Neuron (in vitro differentiated cells): Measurements from ENCODE around the gene GOLGA8B.
"Not testable (repeated sequence)": the region's sequence is repeated elsewhere in the genome, so short reads cannot be mapped to it uniquely, and the experiment has no call there.

Experiments
- H2AFZ ChIP-seq: one replicate; pipeline ENCODE4 v1.6.1; 2013; ENCODE audit warnings: low read depth, mild to moderate bottlenecking, inconsistent platforms, low read length, moderate library complexity
- H3K27me3 ChIP-seq: one replicate; pipeline ENCODE4 v1.6.1; 2013; ENCODE audit warnings: low read length; ENCODE audit not compliant: insufficient read depth
- H3K36me3 ChIP-seq: one replicate; pipeline ENCODE4 v1.6.1; 2013; ENCODE audit warnings: low read length; ENCODE audit not compliant: insufficient read depth
- H3K4me1 ChIP-seq: one replicate; pipeline ENCODE4 v1.6.1; 2013; ENCODE audit warnings: low read length; ENCODE audit not compliant: insufficient read depth
- H3K4me3 ChIP-seq: 2 replicates; pipeline ENCODE4 v1.5.1; 2013; ENCODE audit warnings: mild to moderate bottlenecking, low read length, moderate library complexity
- H3K9me3 ChIP-seq: one replicate; pipeline ENCODE4 v1.6.1; 2013; ENCODE audit warnings: low read length

The GOLGA8B gene

DNA sequence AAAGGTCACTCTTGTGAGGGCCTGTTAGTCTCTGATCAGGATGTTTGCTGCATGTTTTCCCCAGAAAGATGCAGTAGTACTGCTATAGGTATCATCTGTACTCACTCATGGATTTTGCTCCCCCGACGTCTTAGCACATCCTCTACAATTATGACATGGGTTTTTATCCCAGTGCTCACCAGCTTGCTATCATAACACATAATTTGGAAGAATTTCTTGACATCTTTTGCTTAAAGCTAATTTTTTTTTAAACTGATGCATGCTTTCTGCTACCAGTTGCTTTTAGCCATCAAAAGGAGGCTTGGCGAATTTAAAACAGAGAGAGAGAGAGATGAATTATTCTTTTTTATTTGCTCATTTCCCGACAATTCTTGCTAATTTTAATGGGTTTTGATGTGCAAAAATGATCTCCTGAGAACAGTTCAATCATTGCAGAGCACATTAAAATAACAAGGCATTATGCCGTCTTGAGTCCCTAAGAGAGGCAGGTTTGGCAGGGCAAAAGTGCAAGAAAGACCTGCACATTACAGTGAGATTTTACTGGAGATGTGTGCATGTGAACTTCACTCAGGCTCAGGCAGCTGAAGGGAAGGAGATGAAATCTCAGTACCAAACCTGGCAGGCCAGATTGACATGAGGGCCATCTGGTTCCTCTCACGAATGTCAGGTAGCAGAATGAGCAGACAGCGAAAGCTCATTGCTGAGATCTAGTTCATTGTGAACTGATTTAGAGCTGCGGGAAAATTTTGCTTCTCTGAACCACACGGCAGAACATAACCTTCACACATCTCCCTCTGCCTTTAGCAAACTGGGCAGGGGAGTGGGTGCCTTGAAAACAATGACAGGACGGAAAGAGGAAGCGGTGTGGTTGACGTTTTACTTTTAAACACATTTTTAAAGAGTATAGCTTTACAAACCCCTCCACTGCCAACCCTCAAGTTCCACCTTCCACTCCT, 25.9 kb upstream of the GOLGA8B start:
- Histone ChIP-seq H2AFZ (no peak overlapping the region), H3K9me3 (no peaks in the 10 kb centered on the region), H3K36me3 (no peaks in the 10 kb centered on the region), H3K27me3 (peaks cover 29% of the 10 kb centered on the region), H3K4me1 (no peaks in the 10 kb centered on the region), H3K4me3 (no peak overlapping the region)

DNA sequence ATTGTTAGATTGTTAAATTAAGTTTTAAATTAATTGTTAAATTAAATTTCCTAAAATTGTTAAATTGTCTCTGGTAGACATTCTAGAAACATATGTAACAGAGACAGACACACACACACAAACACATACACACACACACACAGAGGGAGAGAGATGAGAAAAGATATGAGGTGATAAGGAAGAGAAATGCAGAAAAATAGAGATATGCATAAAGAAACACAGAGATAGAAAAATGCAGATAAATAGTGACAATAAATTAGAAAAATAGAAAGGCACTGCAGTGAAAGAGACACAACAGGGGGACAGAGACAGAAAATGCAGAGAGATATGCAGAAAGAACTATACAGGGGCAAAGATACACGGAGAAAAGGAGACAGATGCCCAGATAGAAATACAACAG, 25.1 kb upstream of the GOLGA8B start:
- Histone ChIP-seq H3K9me3 (no peaks in the 10 kb centered on the region), H3K4me1 (no peaks in the 10 kb centered on the region), H3K4me3 (no peak overlapping the region), H3K27me3 (peaks cover 26% of the 10 kb centered on the region), H3K36me3 (no peaks in the 10 kb centered on the region), H2AFZ (no peak overlapping the region)

DNA sequence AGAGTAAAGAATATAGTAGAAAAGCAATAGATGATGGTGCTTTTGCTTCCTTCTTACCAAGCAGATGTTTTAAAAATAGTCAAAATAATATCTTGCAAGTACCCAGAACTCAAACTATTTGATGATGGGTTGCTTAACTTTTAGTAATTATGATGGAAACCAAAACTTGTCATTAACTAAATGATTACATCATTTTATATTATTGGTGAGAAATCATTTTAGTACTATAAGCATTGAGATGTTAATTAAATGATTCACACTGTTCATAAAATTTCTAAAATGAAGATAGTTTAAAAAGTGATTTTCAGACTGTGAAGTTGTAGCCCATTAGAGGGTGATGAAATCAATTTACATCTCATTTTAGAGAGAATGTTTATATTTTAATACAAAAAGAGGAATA, 24.4 kb upstream of the GOLGA8B start:
- H3K27me3 ChIP-seq, result peaks cover 20% of the 10 kb centered on the region
- no peaks in the 10 kb centered on the region for H3K4me1 ChIP-seq
- H3K4me3 ChIP-seq, result no peak overlapping the region
- no peaks in the 10 kb centered on the region for H3K9me3 ChIP-seq
- H2AFZ ChIP-seq, result no peak overlapping the region
- H3K36me3 ChIP-seq, result no peaks in the 10 kb centered on the region

DNA sequence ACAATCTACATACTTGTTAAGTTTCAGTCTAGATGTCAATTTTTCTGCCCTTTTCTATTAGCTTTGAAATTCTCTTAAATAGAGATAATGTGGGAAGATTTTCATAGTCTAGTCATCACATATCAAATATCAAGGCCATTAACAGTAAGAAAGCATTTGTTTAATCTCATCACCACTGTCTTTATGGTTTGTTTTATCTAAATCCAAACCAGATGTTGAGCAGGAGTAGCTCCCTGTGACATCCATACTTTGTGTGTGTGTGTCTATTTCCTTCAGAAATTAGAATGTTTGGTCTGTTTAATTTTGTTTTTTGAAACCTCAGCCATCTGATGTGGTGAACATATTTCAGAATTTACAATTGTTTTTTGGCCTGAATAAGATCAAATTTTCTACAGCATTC, 23.1 kb upstream of the GOLGA8B start:
- Histone ChIP-seq H2AFZ (no peak overlapping the region), H3K9me3 (no peaks in the 10 kb centered on the region), H3K27me3 (peaks cover 19% of the 10 kb centered on the region), H3K4me1 (no peaks in the 10 kb centered on the region), H3K4me3 (no peak overlapping the region), H3K36me3 (no peaks in the 10 kb centered on the region)

DNA sequence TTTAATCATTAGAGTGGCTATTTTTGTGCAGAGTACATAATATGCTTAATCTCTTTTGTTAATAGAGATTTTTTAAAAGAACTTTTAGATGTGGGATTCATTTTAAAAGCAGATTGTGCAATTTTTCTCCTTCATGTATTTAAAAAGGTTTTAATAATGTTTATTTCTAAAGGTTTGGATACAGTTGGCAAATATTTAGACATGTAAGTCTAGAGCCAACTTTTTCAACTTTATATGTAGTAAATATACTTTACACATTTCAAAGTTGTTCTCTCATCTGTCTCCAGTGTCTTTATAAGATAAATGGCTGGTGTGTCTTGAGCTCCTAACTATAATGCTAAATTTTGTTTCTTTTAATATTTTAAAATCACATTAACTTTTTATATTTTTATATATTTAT, 22.7 kb upstream of the GOLGA8B start:
- no peaks in the 10 kb centered on the region for H3K4me1 ChIP-seq
- H3K9me3 ChIP-seq, result no peaks in the 10 kb centered on the region
- no peaks in the 10 kb centered on the region for H3K36me3 ChIP-seq
- H3K4me3 ChIP-seq, result no peak overlapping the region
- peaks cover 16% of the 10 kb centered on the region for H3K27me3 ChIP-seq
- no peak overlapping the region for H2AFZ ChIP-seq

DNA sequence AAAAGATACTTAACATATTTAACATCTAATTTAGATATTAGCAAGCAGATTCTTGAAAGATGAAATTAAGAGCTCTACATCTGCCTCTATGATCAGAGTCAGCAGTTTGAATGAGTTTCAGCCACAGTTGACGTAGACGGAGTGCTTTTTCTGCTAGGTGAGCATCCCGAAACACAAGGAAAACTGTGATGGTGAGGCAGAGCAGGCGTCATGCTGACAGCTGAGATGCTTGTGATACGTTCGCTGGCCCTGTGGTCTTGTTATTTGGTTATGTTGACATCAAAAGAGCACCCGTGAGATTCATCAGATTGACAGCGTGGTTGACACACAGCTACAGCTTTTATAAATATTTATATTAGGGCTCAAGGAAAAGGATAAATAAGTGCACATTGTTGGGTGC, 19.6 kb upstream of the GOLGA8B start:
- H3K4me3 ChIP-seq, result no peak overlapping the region
- H3K9me3 ChIP-seq, result no peaks in the 10 kb centered on the region
- H3K36me3 ChIP-seq, result no peaks in the 10 kb centered on the region
- H2AFZ ChIP-seq, result no peak overlapping the region
- H3K4me1 ChIP-seq, result no peaks in the 10 kb centered on the region
- H3K27me3 ChIP-seq, result peaks cover 8% of the 10 kb centered on the region

DNA sequence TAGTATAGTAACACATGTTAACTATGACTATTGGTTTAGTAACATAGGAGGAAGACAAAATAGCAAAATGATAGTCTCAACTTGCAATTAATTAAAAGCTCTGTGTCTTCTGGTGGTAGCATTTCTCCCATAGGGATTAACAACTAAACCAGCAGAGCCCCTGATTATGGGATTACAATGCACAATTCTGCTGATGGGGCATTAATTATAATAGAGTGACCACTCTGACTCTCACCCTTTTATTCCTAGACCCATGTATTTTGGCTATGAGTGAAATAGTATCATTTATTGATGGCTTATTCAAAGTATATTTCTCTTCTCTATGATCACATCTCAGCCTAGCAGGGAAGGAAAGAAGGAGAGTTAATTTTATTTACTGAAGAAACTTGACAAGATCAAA, 17.5 kb upstream of the GOLGA8B start:
- no peaks in the 10 kb centered on the region for H3K36me3 ChIP-seq
- no peaks in the 10 kb centered on the region for H3K9me3 ChIP-seq
- H3K4me1 ChIP-seq, result no peaks in the 10 kb centered on the region
- no peak overlapping the region for H2AFZ ChIP-seq
- no peak overlapping the region for H3K4me3 ChIP-seq
- H3K27me3 ChIP-seq, result peaks cover 2% of the 10 kb centered on the region

DNA sequence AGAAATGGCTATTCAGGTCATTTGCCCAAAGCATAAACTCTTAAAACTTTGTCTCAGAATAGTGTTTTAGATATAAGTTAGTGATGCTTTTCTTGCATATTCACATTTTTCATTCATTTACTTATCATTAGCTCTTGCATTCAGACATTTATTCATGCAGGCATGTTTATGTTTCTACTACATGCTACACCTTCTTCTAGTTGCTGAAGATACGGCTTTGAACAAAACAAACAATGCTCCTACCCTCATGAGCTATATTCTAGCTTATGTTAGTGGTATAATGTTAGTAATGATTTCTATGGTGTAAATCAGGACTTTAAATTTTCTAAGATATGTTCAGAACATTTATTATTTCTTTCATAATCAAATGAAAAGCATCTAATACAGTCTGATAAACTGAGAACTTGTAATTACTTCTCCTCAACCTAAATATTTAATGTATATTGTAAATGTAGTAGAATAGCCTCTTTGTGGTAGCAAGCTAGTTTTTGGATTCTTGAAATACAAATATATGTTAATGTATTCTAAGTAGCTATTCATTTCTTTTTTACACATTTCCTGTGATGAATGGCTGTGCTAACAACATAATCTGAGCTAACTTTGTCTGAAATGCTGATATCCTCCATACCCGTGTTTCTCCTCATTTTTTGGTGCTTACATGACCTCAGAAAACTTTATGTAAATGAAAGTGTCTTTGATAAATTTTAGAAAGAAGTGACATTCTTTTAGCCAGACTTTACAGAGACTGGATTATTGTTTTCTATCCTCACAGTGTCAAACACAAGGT, 15.5 kb upstream of the GOLGA8B start:
- Histone ChIP-seq H3K4me1 (no peaks in the 10 kb centered on the region), H3K4me3 (no peak overlapping the region), H3K9me3 (no peaks in the 10 kb centered on the region), H2AFZ (no peak overlapping the region), H3K27me3 (no peaks in the 10 kb centered on the region), H3K36me3 (no peaks in the 10 kb centered on the region)

DNA sequence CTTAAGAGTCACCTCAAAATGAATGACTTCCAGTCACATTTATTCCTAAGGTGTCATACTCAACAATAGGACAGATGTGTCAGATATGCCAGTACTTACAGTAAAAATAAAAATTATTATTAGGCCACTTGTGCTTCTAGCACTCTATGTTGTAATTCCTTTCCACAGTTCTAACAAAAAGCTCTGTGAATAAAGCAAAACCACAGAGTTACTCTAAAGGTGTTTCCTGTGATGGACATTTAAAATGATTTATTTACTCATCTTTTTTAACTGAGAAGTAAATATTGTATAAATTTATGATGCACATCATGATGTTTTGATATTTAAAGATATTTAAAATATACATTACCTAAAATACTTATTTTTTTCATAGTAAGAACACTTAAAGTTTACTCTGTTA, 13.9 kb upstream of the GOLGA8B start:
- Histone ChIP-seq H3K9me3 (no peaks in the 10 kb centered on the region), H3K4me3 (no peak overlapping the region), H3K27me3 (no peaks in the 10 kb centered on the region), H3K36me3 (no peaks in the 10 kb centered on the region), H2AFZ (no peak overlapping the region), H3K4me1 (no peaks in the 10 kb centered on the region)

DNA sequence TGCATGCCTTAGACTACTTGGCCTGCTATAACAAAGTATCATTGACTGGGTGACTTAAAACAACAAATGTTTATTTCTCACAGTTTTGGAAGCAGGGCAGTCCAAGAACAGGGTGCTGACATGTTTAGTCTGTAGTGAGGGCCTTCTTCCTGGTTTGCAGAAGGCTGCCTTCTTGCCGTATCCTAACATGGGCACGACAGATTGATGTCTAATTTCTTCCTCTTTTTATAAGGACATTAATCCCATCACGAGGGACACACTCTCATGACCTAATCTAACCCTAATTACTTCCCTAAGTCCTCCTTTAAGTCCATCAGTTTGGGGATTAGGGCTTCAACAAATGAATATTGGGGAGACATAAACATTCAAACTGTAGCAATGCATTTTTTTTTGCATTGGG, 10.9 kb upstream of the GOLGA8B start:
- no peaks in the 10 kb centered on the region for H3K9me3 ChIP-seq
- H3K27me3 ChIP-seq, result no peaks in the 10 kb centered on the region
- H3K4me3 ChIP-seq, result no peak overlapping the region
- no peak overlapping the region for H2AFZ ChIP-seq
- no peaks in the 10 kb centered on the region for H3K36me3 ChIP-seq
- peaks cover 4% of the 10 kb centered on the region for H3K4me1 ChIP-seq

DNA sequence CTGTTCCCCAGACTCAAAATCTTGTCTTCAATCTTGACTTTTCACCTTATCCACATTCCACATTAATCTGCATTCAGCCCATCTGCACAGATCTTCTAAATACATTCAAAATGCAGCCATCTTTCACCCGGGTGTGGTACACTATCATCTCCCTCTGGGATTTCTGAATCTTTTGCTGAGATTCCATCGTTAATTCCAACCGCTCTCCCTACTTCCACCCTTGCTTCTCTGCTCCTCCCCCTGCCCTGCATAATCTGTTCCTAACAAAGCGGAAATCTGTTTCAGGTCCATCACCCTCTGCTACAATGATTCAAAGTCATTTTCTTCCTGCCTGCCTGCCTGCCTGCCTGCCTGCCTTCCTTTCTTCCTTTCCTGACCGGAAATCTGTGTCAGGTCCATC, 7.9 kb upstream of the GOLGA8B start:
- Histone ChIP-seq H3K36me3 (no peaks in the 10 kb centered on the region), H2AFZ (peak overlapping the region; percentile 32), H3K4me1 (peaks cover 4% of the 10 kb centered on the region), H3K4me3 (no peak overlapping the region), H3K9me3 (no peaks in the 10 kb centered on the region), H3K27me3 (no peaks in the 10 kb centered on the region)

DNA sequence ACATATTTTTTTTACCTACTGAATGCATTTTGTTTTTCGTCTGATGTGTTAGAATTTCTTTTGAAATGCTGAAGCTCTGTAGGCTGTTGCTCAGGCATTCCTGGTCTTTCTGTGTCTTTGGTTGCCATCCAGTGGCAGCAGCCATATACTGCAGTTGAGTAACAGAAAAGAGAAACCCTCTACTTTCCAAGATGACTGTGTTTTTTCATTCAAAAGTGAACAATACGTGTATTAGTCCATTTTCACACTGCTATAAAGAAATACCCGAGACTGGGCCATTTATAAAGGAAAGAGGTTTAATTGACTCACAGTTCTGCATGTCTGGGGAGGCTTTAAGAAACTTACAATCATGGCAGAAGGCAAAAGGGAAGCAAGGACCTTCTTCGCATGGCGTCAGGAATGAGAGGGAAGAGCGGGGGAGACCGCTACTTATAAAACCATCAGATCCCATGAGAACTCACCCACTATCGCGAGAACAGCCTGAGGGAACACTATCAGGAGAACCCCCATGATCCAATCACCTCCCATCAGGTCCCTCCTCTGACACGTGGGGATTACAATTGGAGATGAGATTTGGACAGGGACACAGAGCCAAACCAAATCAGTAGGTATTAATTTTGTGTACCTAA, 4.7 kb upstream of the GOLGA8B start:
- H3K27me3 ChIP-seq, result no peaks in the 10 kb centered on the region
- peak overlapping the region; percentile 82 for H2AFZ ChIP-seq
- peak overlapping the region; percentile 34 for H3K4me3 ChIP-seq
- H3K4me1 ChIP-seq, result peaks cover 8% of the 10 kb centered on the region
- H3K9me3 ChIP-seq, result no peaks in the 10 kb centered on the region
- H3K36me3 ChIP-seq, result no peaks in the 10 kb centered on the region

DNA sequence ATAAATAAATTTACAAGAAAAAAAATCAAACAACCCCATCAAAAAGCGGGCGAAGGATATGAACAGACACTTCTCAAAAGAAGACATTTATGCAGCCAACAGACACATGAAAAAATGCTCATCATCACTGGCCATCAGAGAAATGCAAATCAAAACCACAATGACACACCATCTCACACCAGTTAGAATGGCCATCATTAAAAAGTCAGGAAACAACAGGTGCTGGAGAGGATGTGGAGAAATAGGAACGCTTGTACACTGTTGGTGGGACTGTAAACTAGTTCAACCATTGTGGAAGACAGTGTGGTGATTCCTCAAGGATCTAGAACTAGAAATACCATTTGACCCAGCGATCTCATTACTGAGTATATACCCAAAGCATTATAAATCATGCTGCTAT, 2.5 kb upstream of the GOLGA8B start:
- H3K4me3 ChIP-seq, H3K36me3 ChIP-seq, H3K4me1 ChIP-seq, H2AFZ ChIP-seq, H3K27me3 ChIP-seq, H3K9me3 ChIP-seq: not testable (repeated sequence)
